HG03139 (cell line): ENCODE measurements around the gene MARS1.
A peak's percentile ranks its signal among the peaks of the same experiment; 100 is the strongest.
"Not testable (repeated sequence)": the region's sequence is repeated elsewhere in the genome, so short reads cannot be mapped to it uniquely, and the experiment has no call there.

ENCODE experiments used
- ATAC-seq: cut with Tn5 transposase; IDR thresholded peaks from one replicate; pipeline ENCODE4 v1.9.1; 2021; ENCODE audit not compliant: unreplicated experiment

MARS1 gene

GRCh38 chr12:57515408-57515933 is 27.6 kb downstream of the MARS1 start:
- no peak for ATAC-seq

- ATAC-seq, result no peak
These were observed 28.2 kb downstream of the MARS1 start for GRCh38 chr12:57515934-57516541.

GRCh38 chr12:57516617-57517153 is 28.8 kb downstream of the MARS1 start:
- no peak for ATAC-seq

- no peak for ATAC-seq
These were observed 29.3 kb downstream of the MARS1 start for GRCh38 chr12:57517187-57517586.

DNA sequence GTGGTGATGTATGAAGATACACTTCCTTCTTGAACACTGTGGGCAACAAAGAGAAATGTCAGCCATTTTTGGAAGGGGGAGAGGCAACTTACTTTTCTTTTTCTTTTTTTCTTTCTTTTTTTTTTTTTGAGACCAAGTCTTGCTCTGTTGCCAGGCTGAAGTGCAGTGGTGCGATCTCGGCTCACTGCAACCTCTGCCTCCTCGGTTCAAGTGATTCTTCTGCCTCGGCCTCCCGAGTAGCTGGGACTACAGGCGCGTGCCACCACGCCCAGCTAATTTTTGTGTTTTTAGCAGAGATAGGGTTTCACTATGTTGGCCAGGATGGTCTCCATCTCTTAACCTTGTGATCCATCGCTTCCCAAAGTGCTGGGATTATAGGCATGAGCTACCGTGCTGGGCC is 29.9 kb downstream of the MARS1 start:
- not testable (repeated sequence) for ATAC-seq

DNA sequence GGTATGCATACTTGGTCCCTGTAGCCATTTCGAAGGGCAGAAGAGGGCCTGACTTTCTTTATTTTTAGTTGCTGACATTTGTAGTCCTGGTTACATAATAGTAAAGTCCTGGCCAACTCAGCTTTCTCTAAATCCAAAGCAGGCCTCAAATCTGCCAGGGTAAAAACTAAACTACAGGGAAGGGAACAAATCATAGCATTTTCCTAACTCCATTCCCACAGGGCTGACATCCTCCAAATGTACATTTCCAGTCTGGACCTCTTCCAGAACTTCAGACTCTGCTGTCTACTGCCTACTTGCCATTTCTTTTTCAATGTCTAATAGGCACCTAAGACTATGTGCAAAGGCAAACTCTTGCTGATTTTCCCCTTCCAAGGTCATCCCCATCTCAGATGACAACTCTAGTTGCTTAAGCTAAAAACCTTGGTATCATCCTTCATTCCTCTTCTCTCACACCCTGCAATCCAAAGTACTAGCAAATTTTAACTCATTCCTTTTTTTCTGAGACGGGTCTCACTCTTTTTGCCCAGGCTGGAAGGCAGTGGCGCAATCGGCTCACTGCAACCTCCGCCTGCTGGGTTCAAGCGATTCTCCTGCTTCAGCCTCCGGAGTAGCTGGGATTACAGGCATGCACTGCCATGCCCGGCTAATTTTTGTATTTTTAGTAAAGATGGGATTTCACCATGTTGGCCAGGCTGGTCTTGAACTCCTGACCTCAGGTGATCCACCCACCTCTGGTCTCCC is 30.5 kb downstream of the MARS1 start:
- no peak for ATAC-seq

DNA sequence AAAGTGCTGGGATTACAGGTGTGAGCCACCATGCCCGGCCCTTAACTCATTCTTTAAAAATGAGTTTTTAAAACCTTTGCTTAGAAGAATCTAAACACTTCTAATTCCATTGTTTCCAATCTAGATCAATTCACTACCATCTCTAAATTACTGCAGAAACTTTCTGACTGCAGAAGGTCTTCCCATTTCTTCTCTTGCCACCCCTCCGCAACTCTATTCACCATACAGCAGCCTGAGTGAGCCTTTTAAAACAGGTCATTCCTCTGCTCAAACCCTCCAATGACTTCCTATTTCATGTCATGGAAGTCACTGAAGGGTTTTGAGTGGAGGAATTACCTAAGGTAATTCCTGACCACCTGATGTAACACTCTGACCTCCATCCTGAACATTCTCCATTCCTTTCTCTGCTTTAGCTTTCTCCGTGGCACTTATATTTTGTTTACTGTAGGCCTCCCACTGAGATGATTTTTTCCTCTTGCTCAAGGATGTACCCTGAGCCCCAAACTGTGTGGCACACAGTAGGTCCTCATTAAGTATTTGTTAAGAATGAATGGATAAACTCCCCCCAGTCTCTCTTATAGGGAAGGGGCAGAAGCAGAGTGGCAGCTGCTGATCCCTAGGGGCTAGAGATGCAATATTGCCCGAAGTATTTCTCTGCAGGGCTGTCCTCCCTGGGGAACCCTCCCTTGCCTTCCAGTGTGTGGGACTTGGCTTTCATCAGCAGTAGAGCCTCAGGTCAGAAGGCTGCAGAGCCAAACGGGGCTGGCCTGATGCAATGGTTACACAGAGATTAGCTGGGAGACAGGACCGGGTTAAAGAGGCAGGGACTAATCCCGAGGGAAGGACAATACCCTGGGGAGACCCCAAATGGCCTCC is 31.3 kb downstream of the MARS1 start:
- no peak for ATAC-seq

DNA sequence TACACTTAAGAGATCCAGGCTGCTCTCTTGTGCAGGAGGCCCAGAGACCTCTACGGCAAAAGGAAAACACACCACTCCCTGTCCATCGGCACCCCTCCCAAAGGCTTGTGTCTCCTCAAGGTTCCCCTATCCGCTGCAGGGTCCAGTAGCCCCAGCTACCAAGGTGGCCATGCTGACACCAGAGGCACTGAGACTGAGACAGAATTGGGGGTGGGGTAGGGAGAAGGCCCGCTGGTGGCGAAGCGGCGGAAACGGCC is 31.9 kb downstream of the MARS1 start:
- ATAC-seq, result no peak

GRCh38 chr12:57520053-57520818 is 32.4 kb downstream of the MARS1 start, which contains the start of gene DDIT3:
DDIT3 (minus strand) TSS chr12:57520514; CDS start chr12:57517406, 3,108 bp downstream.
- peak; percentile 61 for ATAC-seq

DNA sequence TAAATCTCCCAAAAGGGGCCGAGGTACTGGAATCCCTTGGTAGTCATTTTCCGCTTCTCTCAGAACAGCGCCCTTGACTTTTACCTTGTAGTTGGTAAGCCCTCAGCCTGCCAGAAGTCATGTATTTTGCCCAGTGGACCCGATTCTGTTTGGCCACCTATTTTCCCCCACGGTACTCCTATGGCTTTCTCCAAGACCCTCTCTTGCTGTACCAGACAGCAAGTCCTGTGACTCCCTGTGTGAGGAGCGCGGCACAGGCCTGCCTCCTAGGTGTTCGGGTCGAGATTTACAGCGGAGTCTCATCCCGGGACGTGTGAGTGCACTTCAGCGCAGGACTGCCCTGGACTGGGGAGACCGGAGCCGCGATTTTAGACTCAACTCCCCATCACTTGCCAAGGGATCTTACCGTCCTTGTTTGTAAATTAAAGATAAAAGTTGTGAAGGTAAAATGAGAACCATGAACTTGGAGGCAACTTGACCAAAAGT is 33.7 kb downstream of the MARS1 start:
- no peak for ATAC-seq

DNA sequence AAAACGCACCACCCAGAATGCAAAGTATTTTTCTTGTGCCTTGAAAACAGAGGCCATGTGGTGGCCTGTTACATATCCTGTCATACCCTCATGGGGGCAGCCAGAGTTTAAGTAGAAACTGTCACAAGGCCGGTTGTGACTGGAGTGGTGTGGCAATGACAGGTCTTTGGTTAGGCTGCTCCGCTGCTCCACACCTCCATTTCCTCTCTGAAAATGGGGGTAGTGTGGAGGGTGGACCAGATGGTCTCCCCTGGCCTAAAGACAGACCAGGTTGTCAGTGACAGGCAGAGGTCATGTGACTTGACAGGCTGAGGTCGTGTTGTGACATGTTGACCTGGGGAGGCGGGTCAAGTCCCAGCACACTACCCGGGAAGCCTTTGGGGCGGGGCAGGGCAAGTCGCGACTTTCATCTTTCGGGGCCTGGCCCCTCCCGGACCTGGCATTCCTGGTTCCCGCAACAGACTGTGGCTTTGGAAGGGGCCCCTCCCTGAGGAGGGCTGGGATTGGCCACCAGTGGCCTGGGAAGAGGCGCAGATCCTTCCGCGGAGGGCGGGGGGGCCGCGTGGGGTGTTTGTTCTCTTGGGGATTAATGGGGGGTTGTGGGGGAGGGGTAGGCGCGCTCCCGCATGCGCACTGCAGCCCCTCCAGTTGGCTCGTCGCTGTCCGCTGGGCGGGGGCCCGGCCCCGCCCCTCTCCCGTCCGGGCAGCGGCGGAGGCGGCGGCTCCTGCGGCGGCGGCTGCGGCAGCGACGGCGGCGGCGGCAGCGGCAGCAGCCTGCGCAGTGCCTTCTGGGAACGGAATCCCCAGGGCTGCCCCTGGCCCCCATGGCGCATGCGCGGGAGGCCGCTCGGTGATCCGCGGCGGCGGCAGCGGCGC is 34.4 kb downstream of the MARS1 start, which contains the start of gene MBD6:
Gene MBD6, plus strand, starts transcription at position 814 of the 876 bp plus-strand sequence. CDS start 1,480 bp downstream, outside the sequence.
- ATAC-seq, result peak; percentile 35

DNA sequence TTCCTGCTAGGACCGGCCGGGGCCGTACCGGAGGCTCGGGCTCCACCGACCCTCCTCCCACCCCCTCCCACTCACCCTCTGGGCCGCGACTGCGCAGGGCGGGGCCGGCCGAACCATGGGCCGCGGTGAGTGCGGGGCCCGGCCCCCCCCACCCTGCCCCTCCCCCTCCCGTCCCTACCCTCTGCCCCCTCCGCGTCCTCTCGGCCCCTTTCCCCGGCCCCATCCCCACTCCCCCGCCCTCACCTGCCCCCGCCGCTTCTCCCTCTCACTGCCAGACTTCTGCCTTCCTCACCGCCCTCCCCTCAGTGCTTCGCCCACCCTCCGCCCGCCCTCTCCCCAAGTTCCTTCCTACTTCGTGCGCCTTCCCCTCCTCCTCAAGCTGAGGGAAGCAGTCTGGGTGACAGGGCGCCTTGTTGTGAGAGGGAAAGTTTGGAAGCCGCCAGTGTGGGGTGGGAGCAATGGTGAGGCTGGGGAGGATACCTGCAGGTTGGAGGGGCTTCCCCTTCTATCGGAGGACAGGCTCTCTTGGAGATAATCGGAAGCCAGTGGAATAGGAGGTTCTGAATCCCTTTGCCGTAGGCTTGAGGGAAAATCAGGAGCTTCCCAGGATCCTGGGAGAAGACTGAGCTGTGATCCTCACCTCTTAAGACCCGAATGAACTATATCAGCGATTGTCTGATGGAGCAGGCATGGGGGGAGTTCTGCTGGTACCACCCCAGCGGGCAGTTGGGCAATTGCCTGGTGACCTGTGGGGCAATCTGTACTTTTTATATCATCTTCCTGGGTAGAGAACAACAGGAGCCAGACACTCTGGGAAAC is 35.2 kb downstream of the MARS1 start:
- ATAC-seq, result no peak

DNA sequence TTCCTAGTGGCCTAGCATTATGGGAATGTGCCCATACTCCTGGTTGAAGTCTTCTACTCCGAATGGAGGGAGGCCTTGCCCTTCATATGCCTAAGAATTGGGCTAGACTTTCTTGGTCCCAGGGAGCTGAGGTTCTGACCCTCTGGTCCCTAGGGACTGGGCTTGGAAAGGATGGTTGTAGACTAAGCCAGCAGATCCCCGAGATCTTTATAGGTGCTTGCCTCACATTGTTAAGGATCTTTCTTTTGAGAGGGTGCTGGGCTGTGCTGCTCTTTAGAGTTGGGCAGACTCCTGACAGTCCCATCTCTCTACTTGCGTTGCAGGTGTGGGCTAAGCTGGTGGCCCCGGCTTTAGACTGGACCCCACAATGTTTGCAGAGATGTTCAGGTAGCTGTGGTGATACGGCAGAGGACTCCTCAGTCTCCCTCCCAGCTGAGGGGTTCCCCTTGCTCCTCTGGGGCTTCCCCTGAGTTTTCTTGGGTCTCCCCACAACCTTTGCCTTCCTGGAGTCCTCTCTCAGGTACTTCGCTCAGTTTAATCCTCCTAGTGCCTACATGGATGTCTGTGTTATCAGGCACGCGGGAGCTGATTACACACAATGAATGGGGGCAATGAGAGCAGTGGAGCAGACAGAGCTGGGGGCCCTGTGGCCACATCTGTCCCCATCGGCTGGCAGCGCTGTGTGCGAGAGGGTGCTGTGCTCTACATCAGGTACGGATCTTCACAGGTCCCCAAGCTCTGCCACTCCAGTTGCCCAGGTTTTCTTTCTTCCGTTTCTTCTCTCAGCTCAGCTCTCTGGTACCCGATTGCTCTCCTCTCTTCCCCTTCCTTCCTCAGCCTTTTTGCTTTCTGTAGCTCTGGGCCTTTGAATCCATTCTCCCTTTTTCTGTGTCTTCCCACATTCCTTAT is 36.1 kb downstream of the MARS1 start:
- ATAC-seq, result no peak

DNA sequence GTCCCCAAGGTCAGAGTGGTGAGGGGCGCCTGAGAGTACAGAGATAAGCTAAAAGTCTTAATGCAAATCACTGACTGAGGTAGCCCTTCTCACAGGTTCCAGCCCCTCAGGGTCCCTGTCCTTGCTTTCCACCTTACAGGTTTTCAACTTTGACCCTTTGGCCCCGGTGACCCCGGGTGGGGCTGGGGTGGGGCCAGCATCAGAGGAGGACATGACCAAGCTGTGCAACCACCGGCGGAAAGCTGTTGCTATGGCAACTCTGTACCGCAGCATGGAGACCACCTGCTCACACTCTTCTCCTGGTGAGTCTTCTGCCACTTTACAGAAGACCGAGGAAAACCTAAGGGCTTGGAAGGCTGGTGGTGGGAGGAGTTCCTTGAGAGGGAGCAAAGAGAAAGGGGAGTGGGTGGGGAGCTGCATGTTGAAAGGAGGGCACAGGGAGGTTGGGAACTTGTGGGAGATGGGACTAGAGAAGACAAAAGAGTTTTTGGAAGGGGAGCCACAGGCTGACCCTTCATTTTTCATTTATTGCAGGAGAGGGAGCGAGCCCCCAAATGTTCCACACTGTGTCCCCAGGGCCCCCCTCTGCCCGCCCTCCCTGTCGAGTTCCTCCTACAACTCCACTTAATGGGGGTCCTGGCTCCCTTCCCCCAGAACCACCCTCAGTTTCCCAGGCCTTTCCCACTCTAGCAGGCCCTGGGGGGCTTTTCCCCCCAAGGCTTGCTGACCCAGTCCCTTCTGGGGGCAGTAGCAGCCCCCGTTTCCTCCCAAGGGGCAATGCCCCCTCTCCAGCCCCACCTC is 37.1 kb downstream of the MARS1 start:
- ATAC-seq, result no peak

GRCh38 chr12:57525615-57526383 is 37.9 kb downstream of the MARS1 start:
- no peak for ATAC-seq
